Endothelial cell of umbilical vein (primary cell): ENCODE results near the gene ZIC4. TPM values are rescaled to one million over a fixed set of nuclear protein-coding genes. Genes with fewer than 3 reads are reported as not detected.

Source experiments
- BruUV-seq: library from RNA; stranded (reverse); fragments of 400-500 nt; replicated peaks from 2 replicates; lab custom pipeline; 2021; lab: Mats Ljungman, UMichigan
- CTCF ChIA-PET: fragments of 300-600, 350-600 bp; sonication (Branson Sonifier 250); formaldehyde crosslinking; loops from one replicate; lab custom pipeline; 2021; ENCODE audit warnings: antibody characterized with exemption, inconsistent platforms; lab: Charles Lee
- POLR2A ChIA-PET: fragments of 300-600, 350-600 bp; sonication (Branson Sonifier 250); formaldehyde crosslinking; loops from one replicate; lab custom pipeline; 2021; ENCODE audit warnings: antibody characterized with exemption, inconsistent platforms; lab: Charles Lee
- DNase-seq: peaks from one replicate; pipeline ENCODE4 v3.0.0-alpha.2; 2011; ENCODE audit warnings: low read depth, low spot score
- FAIRE-seq: peaks from 2 replicates; lab custom pipeline; 2011; peaks lifted over from hg19 to GRCh38; lab: Jason Lieb, UNC
- H2AFZ ChIP-seq: 2 replicates; pipeline ENCODE4 v1.6.0; 2012; ENCODE audit warnings: low read depth, low read length, control low read depth, inconsistent platforms
- H3K27ac ChIP-seq: 2 replicates; pipeline ENCODE4 v1.5.1; 2011; ENCODE audit warnings: low read depth, mild to moderate bottlenecking, control low read depth, low read length, moderate library complexity; ENCODE audit not compliant: insufficient read depth
- H3K27me3 ChIP-seq, 2 experiments: 2 replicates each; pipeline versions ENCODE4 v1.6.0 to v1.6.1; 2011; ENCODE audit warnings: low read length in 2 of 2, mixed read lengths in 1 of 2; ENCODE audit not compliant: control insufficient read depth in 2 of 2, insufficient read depth in 2 of 2
- H3K36me3 ChIP-seq, 2 experiments: 2 replicates in 1 of 2; 3 replicates in 1 of 2; pipeline ENCODE4 v1.5.1; 2011; ENCODE audit warnings: low read length in 2 of 2, mild to moderate bottlenecking in 1 of 2, moderate library complexity in 1 of 2; ENCODE audit not compliant: control insufficient read depth in 2 of 2, insufficient read depth in 2 of 2; ENCODE audit errors: extremely low read depth in 1 of 2
- H3K4me1 ChIP-seq: 3 replicates; pipeline ENCODE4 v1.5.1; 2011; ENCODE audit warnings: mild to moderate bottlenecking, low read length; ENCODE audit not compliant: control insufficient read depth, insufficient read depth; ENCODE audit errors: extremely low read depth
- H3K4me2 ChIP-seq: 2 replicates; pipeline ENCODE4 v1.6.1; 2011; ENCODE audit warnings: low read length, control low read depth, mixed read lengths; ENCODE audit not compliant: insufficient read depth
- H3K4me3 ChIP-seq, 3 experiments: fragments of 200-600 bp in 1 of 3; sonication (generic), shearing (Covaris generic) in 1 of 3; replicated peaks in 1 of 3; 2 replicates each; pipeline ENCODE4 v1.5.1; 2011 to 2016; ENCODE audit warnings: control low read depth in 3 of 3, low read length in 3 of 3, mild to moderate bottlenecking in 2 of 3, inconsistent platforms in 1 of 3, low read depth in 1 of 3, moderate library complexity in 1 of 3; ENCODE audit not compliant: insufficient read depth in 1 of 3
- H3K79me2 ChIP-seq: 2 replicates; pipeline ENCODE4 v1.6.0; 2012; ENCODE audit warnings: low read length, inconsistent platforms; ENCODE audit not compliant: control insufficient read depth, insufficient read depth
- H3K9ac ChIP-seq: replicated peaks from 2 replicates; pipeline ENCODE3; 2011; ENCODE audit warnings: low read length, control low read depth; ENCODE audit not compliant: insufficient read depth; ENCODE audit errors: extremely low read depth
- H3K9me1 ChIP-seq: replicated peaks from 3 replicates; pipeline ENCODE4 v1.6.0; 2011; ENCODE audit warnings: mild to moderate bottlenecking, low read length; ENCODE audit not compliant: control insufficient read depth, insufficient read depth; ENCODE audit errors: extremely low read depth
- H3K9me3 ChIP-seq: replicated peaks from 2 replicates; pipeline ENCODE4 v1.5.1; 2012; ENCODE audit warnings: low read length, inconsistent platforms; ENCODE audit not compliant: control insufficient read depth, insufficient read depth
- H4K20me1 ChIP-seq: replicated peaks from 2 replicates; pipeline ENCODE3; 2011; ENCODE audit warnings: mild to moderate bottlenecking, low read length; ENCODE audit not compliant: control insufficient read depth, insufficient read depth; ENCODE audit errors: extremely low read depth
- EZH2 ChIP-seq: IDR thresholded peaks from 2 replicates; pipeline ENCODE4 v1.6.1; 2012; ENCODE audit warnings: borderline replicate concordance, low read depth, mild to moderate bottlenecking, moderate library complexity, low read length, inconsistent platforms; ENCODE audit not compliant: severe bottlenecking
- FOS ChIP-seq: IDR thresholded peaks from 2 replicates; pipeline ENCODE4 v1.6.1; 2011; ENCODE audit warnings: mild to moderate bottlenecking, low read length, moderate library complexity, borderline replicate concordance; ENCODE audit not compliant: insufficient read depth
- JUN ChIP-seq: IDR thresholded peaks from 2 replicates; pipeline ENCODE4 v1.6.1; 2011; ENCODE audit warnings: borderline replicate concordance, low read depth; ENCODE audit not compliant: insufficient read length, insufficient read depth
- MYC ChIP-seq: IDR thresholded peaks from one replicate; pipeline ENCODE4 v1.6.1; 2011; ENCODE audit warnings: mild to moderate bottlenecking, low read depth, low read length
- POLR2A ChIP-seq: IDR thresholded peaks from 2 replicates; pipeline ENCODE4 v1.6.1; 2012; ENCODE audit warnings: low read depth, mild to moderate bottlenecking, control low read depth, low read length
- POLR2AphosphoS5 ChIP-seq: IDR thresholded peaks from 2 replicates; pipeline ENCODE4 v1.6.1; 2012; ENCODE audit warnings: low read depth, mild to moderate bottlenecking, control low read depth, low read length, moderate library complexity; ENCODE audit not compliant: insufficient read depth
- dilution Hi-C: fragments of 300-500 bp; cut with MboI; formaldehyde crosslinking; loops from one replicate; pipeline ENCODE4 v1.15.0; 2019; ENCODE audit warnings: low sequenced_read_pairs; ENCODE audit not compliant: extremely low pct_ligation_motif_present
- intact Hi-C: fragments of 100-400 bp; cut with micrococcal nuclease; formaldehyde crosslinking; loops from one replicate; pipeline ENCODE4 v1.10.0; 2022
- polyA plus RNA-seq, 4 experiments: library from polyadenylated mRNA; depleted of rRNA in 3 of 4; stranded (reverse) in 3 of 4; unstranded in 1 of 4; fragments of >200 nt; gene quantifications; 2 replicates each; pipeline versions ENCODE4 v1.2.1 to v1.2.3, GENCODE V29; 2011 to 2012; ENCODE audit warnings: missing spikeins in 1 of 4
- total RNA-seq: library from RNA; stranded (reverse); gene quantifications from 2 replicates; pipeline ENCODE4 v1.2.3, GENCODE V29; 2021
- TF ChIP-seq, protein P1 (sequence below), 2 donors: IDR thresholded peaks; 1 replicate in 1 of 2; 2 replicates in 1 of 2; pipeline ENCODE4 v1.5.1; 2011; ENCODE audit warnings: low read length in 2 of 2, mild to moderate bottlenecking in 2 of 2, moderate library complexity in 2 of 2, control low read depth in 1 of 2, inconsistent platforms in 1 of 2, low read depth in 1 of 2; ENCODE audit not compliant: insufficient read depth in 1 of 2; ENCODE audit errors: extremely low read depth in 1 of 2

Gene ZIC4
- total and polyA plus RNA-seq, 2 donors (not counting 3 experiments of a cell fraction or from before 2014, with no cell fraction given), result not detected

DNA sequence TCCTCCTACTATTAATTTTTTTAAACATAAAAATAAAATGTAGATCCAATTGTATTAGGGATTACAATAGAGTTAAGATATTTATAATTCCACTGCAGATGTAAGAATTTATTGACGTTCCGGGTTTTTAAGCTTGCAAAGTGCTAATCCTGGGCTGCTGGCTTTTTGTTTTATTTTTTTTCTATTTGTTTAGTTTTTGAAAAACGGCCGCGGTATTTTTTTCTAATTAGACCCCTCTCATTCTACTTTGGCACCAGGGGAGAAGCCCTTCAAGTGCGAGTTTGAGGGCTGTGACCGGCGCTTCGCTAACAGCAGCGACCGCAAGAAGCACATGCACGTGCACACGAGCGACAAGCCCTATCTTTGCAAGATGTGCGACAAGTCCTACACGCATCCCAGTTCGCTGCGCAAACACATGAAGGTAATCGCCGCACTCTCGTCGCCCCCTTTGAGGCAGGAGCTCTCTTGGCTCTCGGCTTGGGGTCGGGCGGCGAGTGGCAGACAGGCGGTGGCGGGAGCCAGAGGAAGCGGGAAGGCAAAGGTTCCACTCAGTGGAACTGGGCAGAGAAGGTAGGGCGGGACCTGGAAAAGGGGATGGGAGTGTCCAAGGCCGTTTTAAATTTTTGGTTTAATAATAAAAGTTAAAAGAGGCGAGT lies 6.0 kb upstream of the ZIC4 start:
- CTCF ChIA-PET, result interaction anchor here (1.1 to 2.1 kb wide), 5 partner anchors 20 to 665 kb away, joined by 3 to 12 read pairs (median 3); no protein-coding TSS in a partner anchor
- intact Hi-C loops (loop anchor here (2.0 to 10.0 kb wide), 4 partner anchors 288 to 665 kb away; no protein-coding TSS in a partner anchor), dilution Hi-C loops (no loop called here)
- FAIRE-seq (no peak), DNase-seq (no peak)
- no peak overlapping the region for H3K4me2 ChIP-seq
- no peaks in the 10 kb centered on the region for H4K20me1 ChIP-seq
- H2AFZ ChIP-seq, result no peak overlapping the region
- H3K9me3 ChIP-seq, result no peaks in the 10 kb centered on the region
- no peaks in the 10 kb centered on the region for H3K79me2 ChIP-seq
- TF ChIP-seq POLR2AphosphoS5 (no peak), EZH2 (peak; percentile 89)
- H3K36me3 ChIP-seq, result no peaks in the 10 kb centered on the region
- POLR2A ChIA-PET, result no interaction called here
- peaks cover 89 to 98% of the 10 kb centered on the region in 2 experiments for H3K27me3 ChIP-seq
- no peak overlapping the region for H3K27ac ChIP-seq
- peaks cover 6% of the 10 kb centered on the region for H3K4me1 ChIP-seq
- no peak overlapping the region for H3K9ac ChIP-seq
- no peaks in the 10 kb centered on the region for H3K9me1 ChIP-seq
- no peak overlapping the region for H3K4me3 ChIP-seq
- no TSS peak for BruUV-seq

DNA sequence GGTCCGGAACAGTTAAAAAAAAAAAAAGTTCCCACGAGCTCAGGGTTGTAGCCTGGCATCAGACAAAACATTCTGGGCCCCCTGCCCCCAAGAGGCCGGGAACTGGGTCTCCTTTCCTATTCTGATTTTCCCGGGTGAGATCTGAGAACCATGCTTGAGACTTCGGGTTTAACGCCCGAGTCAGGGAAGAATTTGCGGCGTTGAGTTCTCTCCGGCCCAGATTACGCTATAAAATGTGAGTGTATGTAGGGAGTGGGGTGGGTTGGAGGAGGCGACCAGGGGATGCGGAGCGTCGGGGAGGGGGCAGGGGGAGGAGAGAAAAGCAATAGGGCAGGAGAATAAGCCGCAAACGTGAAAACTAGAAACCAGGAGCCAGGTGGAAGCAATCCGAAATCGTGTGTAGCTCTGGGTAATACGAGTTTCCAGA lies 5.5 kb upstream of the ZIC4 start:
- FAIRE-seq, result no peak
- POLR2A ChIA-PET, result no interaction called here
- BruUV-seq, result no TSS peak

More for the DNA sequence above, 5.5 kb upstream of the ZIC4 start:
- Histone ChIP-seq H3K4me1 (peaks cover 6% of the 10 kb centered on the region), H3K27me3 (peaks cover 89 to 98% of the 10 kb centered on the region in 2 experiments), H3K9me1 (no peaks in the 10 kb centered on the region), H3K4me3 (no peak overlapping the region), H4K20me1 (no peaks in the 10 kb centered on the region), H3K4me2 (no peak overlapping the region), H3K79me2 (no peaks in the 10 kb centered on the region), H3K36me3 (no peaks in the 10 kb centered on the region), H3K27ac (no peak overlapping the region), H3K9ac (no peak overlapping the region), H3K9me3 (no peaks in the 10 kb centered on the region), H2AFZ (no peak overlapping the region)
- dilution Hi-C loops (no loop called here), intact Hi-C loops (loop anchor here (2.0 to 10.0 kb wide), 4 partner anchors 287 to 665 kb away; no protein-coding TSS in a partner anchor)
- CTCF ChIA-PET, result interaction anchor here (1.1 to 2.1 kb wide), 6 partner anchors 20 to 665 kb away, joined by 3 to 12 read pairs (median 4); no protein-coding TSS in a partner anchor
- TF ChIP-seq JUN, result no peak
- TF ChIP-seq POLR2A, result no peak
- TF ChIP-seq, protein P1, sequence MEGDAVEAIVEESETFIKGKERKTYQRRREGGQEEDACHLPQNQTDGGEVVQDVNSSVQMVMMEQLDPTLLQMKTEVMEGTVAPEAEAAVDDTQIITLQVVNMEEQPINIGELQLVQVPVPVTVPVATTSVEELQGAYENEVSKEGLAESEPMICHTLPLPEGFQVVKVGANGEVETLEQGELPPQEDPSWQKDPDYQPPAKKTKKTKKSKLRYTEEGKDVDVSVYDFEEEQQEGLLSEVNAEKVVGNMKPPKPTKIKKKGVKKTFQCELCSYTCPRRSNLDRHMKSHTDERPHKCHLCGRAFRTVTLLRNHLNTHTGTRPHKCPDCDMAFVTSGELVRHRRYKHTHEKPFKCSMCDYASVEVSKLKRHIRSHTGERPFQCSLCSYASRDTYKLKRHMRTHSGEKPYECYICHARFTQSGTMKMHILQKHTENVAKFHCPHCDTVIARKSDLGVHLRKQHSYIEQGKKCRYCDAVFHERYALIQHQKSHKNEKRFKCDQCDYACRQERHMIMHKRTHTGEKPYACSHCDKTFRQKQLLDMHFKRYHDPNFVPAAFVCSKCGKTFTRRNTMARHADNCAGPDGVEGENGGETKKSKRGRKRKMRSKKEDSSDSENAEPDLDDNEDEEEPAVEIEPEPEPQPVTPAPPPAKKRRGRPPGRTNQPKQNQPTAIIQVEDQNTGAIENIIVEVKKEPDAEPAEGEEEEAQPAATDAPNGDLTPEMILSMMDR (IDR thresholded peaks at IDR 0.05; ENCODE audit: extremely low read depth in 1 of 2, insufficient read depth in 1 of 2, low read depth in 1 of 2, low read length in 2 of 2), result no peak
- no peak for TF ChIP-seq FOS
- no peak for TF ChIP-seq POLR2AphosphoS5
- TF ChIP-seq MYC, result no peak
- TF ChIP-seq EZH2, result peak; percentile 5
- DNase-seq, result no peak
